ENCODE data around the gene CFAP54. TPM values are rescaled to one million over a fixed set of nuclear protein-coding genes. Genes with fewer than 3 reads are reported as not detected.

Gene CFAP54
- total RNA-seq, 2 experiments from 2014 or later: 0.33 to 1.4 TPM

DNA sequence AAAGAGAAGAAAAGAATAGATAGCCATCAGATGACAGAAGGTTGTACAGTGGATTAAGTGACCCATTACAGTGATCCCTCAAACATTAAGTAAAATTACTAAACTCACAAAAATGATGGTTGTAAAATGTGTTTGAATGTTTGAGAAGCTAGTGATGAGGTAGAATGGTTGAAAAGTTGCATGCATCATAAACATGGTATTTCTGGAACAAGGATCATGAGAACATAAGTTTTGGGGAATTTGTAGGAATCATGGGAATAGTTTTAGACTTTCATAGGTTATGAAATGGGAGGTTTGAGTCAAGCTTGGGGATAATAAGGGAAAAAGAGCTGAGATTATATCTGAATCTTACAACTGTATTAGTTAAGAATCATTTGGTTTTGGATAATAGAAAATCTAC is 383.6 kb downstream of the CFAP54 start:
- no peaks in the 10 kb centered on the region for H3K9me3 Mint-ChIP-seq (ENCODE audit: low read depth)
- no peaks in the 10 kb centered on the region for H3K36me3 Mint-ChIP-seq
- ATAC-seq (no peak), DNase-seq (no peak)
- CTCF ChIA-PET: interaction anchor here (1.3 kb wide), 1 partner anchor 10 kb away, joined by 3 read pairs; no protein-coding TSS in a partner anchor
- H3K4me3 Mint-ChIP-seq: no peak overlapping the region
- no peak overlapping the region for H3K27ac Mint-ChIP-seq
- peaks cover 14% of the 10 kb centered on the region for H3K27me3 Mint-ChIP-seq
- no peaks in the 10 kb centered on the region for H3K4me1 Mint-ChIP-seq

DNA sequence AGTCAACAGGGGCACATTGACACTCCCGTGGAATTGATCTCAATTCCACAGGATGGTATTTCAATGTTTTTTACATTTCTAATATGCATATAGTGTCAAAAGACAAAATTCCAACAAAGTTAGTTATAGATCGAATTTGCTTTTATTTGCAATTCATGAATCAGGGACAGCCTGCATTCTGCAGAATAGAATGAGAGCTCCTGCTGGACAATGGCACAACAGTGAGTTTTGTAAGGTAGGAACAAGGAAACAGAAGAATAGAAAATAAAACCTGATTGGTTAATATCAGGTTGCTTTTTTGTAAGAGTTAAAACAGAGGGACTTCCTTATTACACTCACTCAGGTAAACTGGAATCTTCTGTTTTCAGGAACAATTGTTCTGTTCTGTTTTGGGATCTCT is 384.8 kb downstream of the CFAP54 start:
- ATAC-seq: no peak
- no peak for DNase-seq
- H3K27me3 Mint-ChIP-seq: peaks cover 17% of the 10 kb centered on the region
- H3K4me1 Mint-ChIP-seq: no peaks in the 10 kb centered on the region
- H3K9me3 Mint-ChIP-seq (ENCODE audit: low read depth): no peaks in the 10 kb centered on the region
- CTCF ChIA-PET: no interaction called here
- H3K4me3 Mint-ChIP-seq: no peak overlapping the region
- H3K36me3 Mint-ChIP-seq: no peaks in the 10 kb centered on the region
- H3K27ac Mint-ChIP-seq: no peak overlapping the region

DNA sequence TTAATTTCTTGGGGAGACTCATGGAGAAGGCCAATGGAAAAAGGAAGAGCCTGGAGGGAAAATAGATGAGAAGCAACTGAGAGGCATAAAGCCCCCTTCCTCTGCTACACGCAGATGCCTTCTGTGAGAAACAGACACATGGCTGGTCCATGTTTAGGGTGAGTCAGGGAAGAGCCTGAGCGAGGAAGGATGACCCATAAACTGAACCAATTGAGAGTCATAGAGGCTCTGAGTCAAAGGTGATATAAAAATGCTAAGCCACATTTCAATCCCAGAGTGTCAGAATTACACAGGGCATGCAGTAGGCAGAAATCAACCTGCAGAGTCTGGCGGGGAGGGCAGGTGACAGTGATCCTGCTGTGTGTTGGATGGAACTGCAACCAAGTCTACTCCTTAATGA is 387.6 kb downstream of the CFAP54 start:
- no peak overlapping the region for H3K27ac Mint-ChIP-seq
- no peaks in the 10 kb centered on the region for H3K4me1 Mint-ChIP-seq
- no peak for DNase-seq
- CTCF ChIA-PET: no interaction called here
- no peak overlapping the region for H3K4me3 Mint-ChIP-seq
- no peaks in the 10 kb centered on the region for H3K36me3 Mint-ChIP-seq
- ATAC-seq: no peak
- no peaks in the 10 kb centered on the region for H3K9me3 Mint-ChIP-seq (ENCODE audit: low read depth)
- H3K27me3 Mint-ChIP-seq: peaks cover 15% of the 10 kb centered on the region

DNA sequence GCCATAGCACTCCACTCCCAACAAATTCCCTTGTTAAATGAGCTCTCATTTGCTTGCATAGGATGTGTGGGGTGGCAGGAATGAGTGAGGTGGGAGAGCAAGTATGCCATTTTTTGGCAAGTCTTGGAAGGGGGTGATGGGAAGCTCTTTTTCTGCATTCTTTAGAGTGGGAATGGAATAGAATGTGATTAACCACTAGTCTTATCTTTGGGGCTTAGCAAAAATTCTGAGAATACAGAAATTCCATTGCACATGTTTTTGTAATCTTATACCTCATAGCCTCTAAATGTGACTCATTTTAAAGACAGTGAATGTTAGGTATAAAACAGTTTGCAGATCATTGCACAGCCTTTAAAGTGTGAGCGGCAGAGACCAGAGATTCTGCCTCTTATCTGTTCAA is 389.3 kb downstream of the CFAP54 start:
- CTCF ChIA-PET: no interaction called here
- Mint-ChIP-seq H3K4me1 (no peaks in the 10 kb centered on the region), H3K4me3 (no peak overlapping the region), H3K9me3 (ENCODE audit: low read depth) (no peaks in the 10 kb centered on the region), H3K27ac (no peak overlapping the region), H3K27me3 (peaks cover 15% of the 10 kb centered on the region), H3K36me3 (no peaks in the 10 kb centered on the region)
- no peak for DNase-seq
- ATAC-seq: no peak

DNA sequence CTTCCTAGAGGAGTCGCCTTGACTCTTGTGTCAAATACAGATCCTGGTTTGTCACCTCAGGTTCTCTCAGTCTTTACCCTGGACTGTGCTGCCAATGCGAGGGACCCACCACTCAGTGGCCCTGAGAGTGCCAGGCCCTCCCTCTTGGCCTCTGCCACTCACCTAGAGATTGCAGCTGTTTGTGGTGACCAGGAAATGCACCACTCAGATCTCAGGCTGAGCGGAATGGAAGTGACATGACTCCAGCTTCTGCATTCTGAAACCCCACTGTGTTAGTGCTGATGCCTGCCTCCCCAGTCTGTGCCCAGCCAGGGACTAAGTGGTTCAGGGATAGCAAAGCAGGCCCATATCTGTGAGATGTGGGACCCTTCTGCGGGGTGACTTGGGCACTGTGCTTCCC is 389.9 kb downstream of the CFAP54 start:
- no peak overlapping the region for H3K27ac Mint-ChIP-seq
- H3K4me1 Mint-ChIP-seq: no peaks in the 10 kb centered on the region
- H3K9me3 Mint-ChIP-seq (ENCODE audit: low read depth): no peaks in the 10 kb centered on the region
- ATAC-seq: no peak
- no peak overlapping the region for H3K4me3 Mint-ChIP-seq
- no peak for DNase-seq
- no peaks in the 10 kb centered on the region for H3K36me3 Mint-ChIP-seq
- peaks cover 11% of the 10 kb centered on the region for H3K27me3 Mint-ChIP-seq
- CTCF ChIA-PET: no interaction called here

DNA sequence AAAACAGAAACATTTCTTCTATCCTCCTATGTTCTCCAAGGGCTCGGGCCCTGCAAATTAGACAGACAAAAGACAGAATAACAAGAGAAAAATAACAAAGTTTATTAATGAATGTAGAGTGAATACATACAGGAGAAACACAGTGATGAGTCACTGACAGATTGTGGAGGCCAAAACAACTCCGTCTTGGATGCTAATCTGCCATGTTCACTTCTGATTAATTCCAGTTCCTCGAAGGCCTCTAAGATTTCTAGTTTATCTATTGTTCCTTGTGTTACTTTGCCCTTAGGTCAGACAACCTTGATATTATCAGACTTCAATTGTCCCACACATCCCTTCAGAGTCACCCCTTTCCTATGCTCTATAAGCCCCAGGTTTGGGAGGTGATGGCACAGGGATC is 390.8 kb downstream of the CFAP54 start:
- no peak overlapping the region for H3K27ac Mint-ChIP-seq
- no peaks in the 10 kb centered on the region for H3K36me3 Mint-ChIP-seq
- H3K4me1 Mint-ChIP-seq: no peaks in the 10 kb centered on the region
- no peak overlapping the region for H3K4me3 Mint-ChIP-seq
- no peak for ATAC-seq
- DNase-seq: no peak
- H3K27me3 Mint-ChIP-seq: peaks cover 6% of the 10 kb centered on the region
- H3K9me3 Mint-ChIP-seq (ENCODE audit: low read depth): no peaks in the 10 kb centered on the region
- CTCF ChIA-PET: no interaction called here

DNA sequence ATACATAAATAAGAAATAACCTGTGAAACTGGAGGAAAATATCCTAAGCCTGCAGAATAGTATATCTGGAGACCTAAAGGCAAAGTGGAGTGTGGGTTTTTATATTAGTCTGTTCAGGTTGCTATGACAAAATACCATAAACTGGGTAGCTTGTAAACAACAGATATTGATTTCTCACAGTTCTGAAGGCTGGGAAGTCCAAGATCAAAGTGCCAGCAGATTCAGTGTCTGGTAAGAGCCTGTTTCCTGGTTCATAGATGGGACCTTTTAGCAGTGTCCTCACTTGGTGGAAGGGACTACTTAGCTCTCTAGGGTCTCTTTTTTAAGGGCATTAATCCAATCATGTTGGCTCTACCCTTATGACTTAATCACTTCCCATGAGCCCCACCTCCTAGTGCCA is 392.2 kb downstream of the CFAP54 start:
- H3K27ac Mint-ChIP-seq: no peak overlapping the region
- H3K9me3 Mint-ChIP-seq (ENCODE audit: low read depth): no peaks in the 10 kb centered on the region
- peaks cover 7% of the 10 kb centered on the region for H3K27me3 Mint-ChIP-seq
- CTCF ChIA-PET: no interaction called here
- no peaks in the 10 kb centered on the region for H3K36me3 Mint-ChIP-seq
- no peak overlapping the region for H3K4me3 Mint-ChIP-seq
- H3K4me1 Mint-ChIP-seq: no peaks in the 10 kb centered on the region
- no peak for DNase-seq
- ATAC-seq: no peak

DNA sequence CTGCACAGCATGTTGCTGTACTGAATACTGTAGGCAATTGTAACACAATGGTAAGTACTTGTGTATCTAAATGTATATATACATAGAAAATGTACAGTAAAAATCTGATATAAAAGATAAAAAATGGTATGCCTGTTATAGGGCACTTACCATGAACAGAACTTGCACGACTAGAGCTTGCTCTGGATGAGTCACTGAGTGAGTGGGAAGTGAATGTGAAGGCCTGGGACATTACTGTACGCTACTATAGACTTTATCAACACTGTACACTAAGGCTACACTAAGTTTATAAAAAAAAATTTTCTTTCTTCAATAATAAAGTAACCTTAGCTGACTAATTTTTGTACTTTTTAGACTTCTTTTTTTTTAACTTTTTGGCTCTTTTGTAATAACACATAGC is 393.5 kb downstream of the CFAP54 start:
- CTCF ChIA-PET: interaction anchor here (1.2 kb wide), 1 partner anchor 10 kb away, joined by 3 read pairs; no protein-coding TSS in a partner anchor
- H3K27ac Mint-ChIP-seq: no peak overlapping the region
- H3K27me3 Mint-ChIP-seq: peaks cover 7% of the 10 kb centered on the region
- ATAC-seq: no peak
- DNase-seq: no peak
- H3K36me3 Mint-ChIP-seq: no peaks in the 10 kb centered on the region
- H3K4me1 Mint-ChIP-seq: no peaks in the 10 kb centered on the region
- no peaks in the 10 kb centered on the region for H3K9me3 Mint-ChIP-seq (ENCODE audit: low read depth)
- H3K4me3 Mint-ChIP-seq: no peak overlapping the region

DNA sequence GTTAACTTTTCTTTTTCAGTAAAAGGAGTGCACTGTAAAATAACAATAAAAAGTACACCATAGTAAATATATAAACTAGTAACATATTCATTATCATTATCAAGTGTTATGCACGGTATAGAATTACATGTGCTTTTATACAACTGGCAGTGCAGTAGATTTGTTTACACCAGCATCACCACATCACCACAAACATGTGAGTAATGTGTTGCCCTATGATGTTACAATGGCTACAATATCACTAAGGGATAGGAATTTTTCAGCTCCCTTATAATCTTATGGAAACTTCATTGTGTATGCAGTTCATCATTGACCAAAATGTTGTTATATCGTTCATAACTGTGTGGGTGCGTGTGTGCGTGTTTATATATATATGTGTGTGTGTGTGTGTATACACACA is 394.2 kb downstream of the CFAP54 start:
- CTCF ChIA-PET: interaction anchor here (1.2 kb wide), 1 partner anchor 11 kb away, joined by 3 read pairs; no protein-coding TSS in a partner anchor
- H3K9me3 Mint-ChIP-seq (ENCODE audit: low read depth): no peaks in the 10 kb centered on the region
- DNase-seq (no peak), ATAC-seq (no peak)
- no peak overlapping the region for H3K4me3 Mint-ChIP-seq
- no peaks in the 10 kb centered on the region for H3K36me3 Mint-ChIP-seq
- no peaks in the 10 kb centered on the region for H3K4me1 Mint-ChIP-seq
- peaks cover 4% of the 10 kb centered on the region for H3K27me3 Mint-ChIP-seq
- H3K27ac Mint-ChIP-seq: no peak overlapping the region

DNA sequence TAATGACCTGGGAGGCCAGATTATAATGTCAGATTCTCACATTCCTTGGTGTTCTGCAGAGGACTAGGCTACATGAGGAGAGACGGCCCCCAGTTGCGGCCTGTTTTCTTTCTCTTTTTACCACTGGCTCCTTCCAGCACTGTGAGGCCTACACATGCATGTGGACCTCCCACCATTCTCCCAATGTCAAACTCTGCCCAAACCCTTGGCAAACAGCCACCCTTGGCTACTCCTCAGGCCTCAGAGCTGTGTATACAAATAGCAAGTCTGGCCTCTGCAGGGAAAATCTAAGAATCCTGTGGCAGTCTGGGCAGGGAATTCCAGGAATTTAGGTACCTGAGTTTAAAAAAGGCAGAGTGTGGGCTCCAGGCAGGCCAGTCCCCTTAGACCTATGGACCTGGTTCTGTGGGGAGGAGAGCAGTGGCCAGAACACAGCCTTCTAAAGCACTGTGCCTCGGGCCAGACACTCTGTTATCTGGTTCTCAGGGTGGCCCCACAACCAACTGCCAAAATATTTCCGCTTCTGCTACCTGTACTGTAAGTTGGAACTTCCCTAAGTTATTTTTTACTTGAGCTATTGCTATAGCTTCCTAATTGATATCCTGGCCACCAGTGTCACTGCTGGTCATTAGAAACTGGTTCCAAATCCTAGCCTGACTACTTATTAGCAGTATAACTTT is 397.8 kb downstream of the CFAP54 start:
- no peaks in the 10 kb centered on the region for H3K9me3 Mint-ChIP-seq (ENCODE audit: low read depth)
- no peak overlapping the region for H3K4me3 Mint-ChIP-seq
- peaks cover 2% of the 10 kb centered on the region for H3K4me1 Mint-ChIP-seq
- no peak for DNase-seq
- no peak overlapping the region for H3K27ac Mint-ChIP-seq
- CTCF ChIA-PET: interaction anchor here (1.1 kb wide), 1 partner anchor 12 kb away, joined by 3 read pairs; no protein-coding TSS in a partner anchor
- no peak for ATAC-seq
- peaks cover 20% of the 10 kb centered on the region for H3K27me3 Mint-ChIP-seq
- H3K36me3 Mint-ChIP-seq: no peaks in the 10 kb centered on the region

DNA sequence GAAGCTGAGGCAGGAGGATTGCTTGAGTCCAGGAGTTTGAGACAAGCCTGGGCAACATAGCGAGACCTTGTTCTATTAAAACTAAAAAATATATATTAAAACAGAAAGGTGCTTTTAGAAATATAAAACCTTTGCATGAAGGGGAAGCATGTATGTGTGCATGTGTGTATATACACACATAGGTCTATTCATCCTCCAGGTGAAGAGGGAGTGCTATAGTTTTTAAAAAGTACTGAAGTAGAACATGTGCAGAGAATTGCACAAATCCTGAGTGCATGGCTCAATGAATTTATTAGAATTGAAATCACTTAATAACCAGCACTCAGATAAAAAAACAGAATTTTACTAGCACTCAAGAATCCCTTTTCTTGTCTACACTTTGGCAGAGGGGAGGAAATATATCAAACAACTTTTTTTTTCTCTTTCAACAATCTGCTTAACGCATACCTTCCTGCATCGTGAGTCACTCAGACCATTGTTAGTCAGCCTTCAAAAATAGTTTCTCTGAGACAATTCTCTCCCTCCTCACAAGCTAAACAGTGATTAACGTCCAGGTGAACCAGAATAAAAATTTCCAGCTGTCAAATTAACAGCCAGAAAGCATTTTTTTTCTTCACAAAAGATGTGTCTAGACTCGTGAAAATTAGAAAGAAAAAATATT is 400.0 kb downstream of the CFAP54 start:
- Mint-ChIP-seq H3K4me3 (no peak overlapping the region), H3K4me1 (peaks cover 2% of the 10 kb centered on the region), H3K36me3 (no peaks in the 10 kb centered on the region), H3K27me3 (peaks cover 26% of the 10 kb centered on the region), H3K9me3 (ENCODE audit: low read depth) (no peaks in the 10 kb centered on the region), H3K27ac (no peak overlapping the region)
- no peak for DNase-seq
- CTCF ChIA-PET: no interaction called here
- ATAC-seq: no peak

DNA sequence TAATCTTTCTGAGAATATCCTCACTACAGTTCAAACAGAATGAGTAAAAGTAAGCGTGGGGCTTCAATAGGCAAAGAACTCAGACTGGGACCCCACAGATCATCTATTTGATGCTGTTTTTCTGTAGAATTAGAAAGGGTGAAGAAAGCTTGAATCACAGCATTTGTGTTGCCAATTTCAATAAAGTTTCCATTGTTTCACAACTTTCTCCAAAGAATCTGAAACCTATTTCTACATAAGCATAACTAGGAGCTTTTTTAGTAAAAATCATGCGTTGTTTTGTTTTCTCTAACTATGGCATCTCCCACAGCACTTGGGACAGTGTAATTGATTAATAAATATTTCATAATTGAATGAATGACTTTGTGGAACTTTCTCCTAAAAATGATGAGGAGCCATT is 401.0 kb downstream of the CFAP54 start:
- no peaks in the 10 kb centered on the region for H3K9me3 Mint-ChIP-seq (ENCODE audit: low read depth)
- H3K36me3 Mint-ChIP-seq: no peaks in the 10 kb centered on the region
- H3K4me3 Mint-ChIP-seq: no peak overlapping the region
- no peak for ATAC-seq
- CTCF ChIA-PET: no interaction called here
- DNase-seq: no peak
- H3K4me1 Mint-ChIP-seq: peaks cover 2% of the 10 kb centered on the region
- H3K27ac Mint-ChIP-seq: no peak overlapping the region
- H3K27me3 Mint-ChIP-seq: peaks cover 30% of the 10 kb centered on the region

DNA sequence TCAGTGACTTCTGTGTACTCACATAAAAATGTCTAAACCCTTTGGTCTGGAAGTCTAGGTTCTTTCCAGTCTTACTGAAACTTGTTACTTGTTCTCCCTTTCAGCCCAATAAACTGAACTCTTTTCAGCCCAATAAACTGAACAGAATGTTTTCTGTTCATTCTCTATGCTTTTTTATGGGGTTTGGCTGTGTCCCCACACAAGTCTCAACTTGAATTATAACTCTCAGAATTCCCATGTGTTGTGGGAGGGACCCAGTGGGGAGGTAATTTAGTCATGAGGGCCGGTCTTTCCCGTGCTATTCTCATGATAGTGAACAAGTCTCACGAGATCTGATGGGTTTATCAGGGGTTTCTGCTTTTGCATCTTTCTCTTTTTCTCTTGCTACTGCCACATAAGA is 402.7 kb downstream of the CFAP54 start:
- H3K9me3 Mint-ChIP-seq (ENCODE audit: low read depth): no peaks in the 10 kb centered on the region
- ATAC-seq (no peak), DNase-seq (no peak)
- no peaks in the 10 kb centered on the region for H3K36me3 Mint-ChIP-seq
- CTCF ChIA-PET: no interaction called here
- H3K4me1 Mint-ChIP-seq: peaks cover 2% of the 10 kb centered on the region
- H3K27ac Mint-ChIP-seq: no peak overlapping the region
- H3K4me3 Mint-ChIP-seq: no peak overlapping the region
- peaks cover 26% of the 10 kb centered on the region for H3K27me3 Mint-ChIP-seq

DNA sequence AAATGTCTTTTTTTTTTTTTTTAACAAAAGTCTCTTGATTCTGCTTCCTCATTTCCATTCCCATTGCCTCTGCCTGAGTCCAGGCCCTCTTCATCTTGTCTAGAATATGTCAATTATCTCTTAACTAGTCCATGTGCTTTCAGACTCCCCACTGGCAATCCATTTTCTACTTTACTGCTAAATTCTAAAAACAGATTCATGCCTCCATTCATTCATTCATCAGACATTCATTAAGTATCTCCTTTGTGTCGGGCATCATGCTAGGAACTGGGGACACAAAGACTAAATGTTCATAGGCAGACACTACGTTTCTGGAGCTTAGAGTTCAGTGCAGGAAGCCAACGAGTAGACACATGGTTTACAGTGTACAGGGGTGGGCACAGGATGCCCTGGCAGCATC is 408.0 kb downstream of the CFAP54 start:
- no peak overlapping the region for H3K27ac Mint-ChIP-seq
- peaks cover 2% of the 10 kb centered on the region for H3K4me1 Mint-ChIP-seq
- no peaks in the 10 kb centered on the region for H3K36me3 Mint-ChIP-seq
- CTCF ChIA-PET: no interaction called here
- H3K9me3 Mint-ChIP-seq (ENCODE audit: low read depth): no peaks in the 10 kb centered on the region
- DNase-seq (no peak), ATAC-seq (no peak)
- H3K27me3 Mint-ChIP-seq: peaks cover 12% of the 10 kb centered on the region
- no peak overlapping the region for H3K4me3 Mint-ChIP-seq

Data from activated CD8-positive, alpha-beta memory T cell treated with anti-CD3 and anti-CD28 coated beads, Interleukin-2, amount 10 ng/mL, durations not matched to agents 7 days and 5 days (primary cell).